OCI-LY7 (cell line): ENCODE results near the gene CTCF. TPM values are rescaled to one million over a fixed set of nuclear protein-coding genes. Genes with fewer than 3 reads are reported as not detected.

ENCODE experiments used
- BruUV-seq: library from RNA; stranded (reverse); fragments of 400-500 nt; replicated peaks from 2 replicates; lab custom pipeline; 2021; lab: Mats Ljungman, UMichigan
- CTCF ChIA-PET: fragments of 300-600 bp; sonication (Branson Sonifier 250); formaldehyde crosslinking; loops from one replicate; lab custom pipeline; 2022; ENCODE audit warnings: antibody characterized with exemption; ENCODE audit not compliant: unreplicated experiment; lab: Charles Lee
- POLR2A ChIA-PET: fragments of 300-600 bp; sonication (Branson Sonifier 250); formaldehyde crosslinking; loops from one replicate; lab custom pipeline; 2022; ENCODE audit warnings: antibody characterized with exemption; lab: Charles Lee
- DNase-seq: peaks from one replicate; pipeline ENCODE4 v3.0.0-alpha.2; 2015; ENCODE audit warnings: low spot score
- H2AFZ ChIP-seq: fragments of 200-600 bp; sonication (generic), shearing (Covaris generic); 2 replicates; pipeline ENCODE4 v1.6.1; 2014; ENCODE audit warnings: mild to moderate bottlenecking, antibody characterized with exemption, low read length, moderate library complexity
- H3K27ac ChIP-seq: fragments of 200-600 bp; sonication (generic); 2 replicates; pipeline ENCODE4 v1.5.1; 2014; ENCODE audit warnings: mixed run types, low read depth, mild to moderate bottlenecking, moderate library complexity, low read length, inconsistent platforms; ENCODE audit not compliant: poor library complexity, severe bottlenecking
- H3K36me3 ChIP-seq: fragments of 200-600 bp; sonication (generic); 2 replicates; pipeline ENCODE4 v1.6.1; 2014; ENCODE audit warnings: mild to moderate bottlenecking, antibody characterized with exemption, low read length, moderate library complexity, mixed read lengths; ENCODE audit not compliant: insufficient read depth
- H3K4me1 ChIP-seq: fragments of 200-600 bp; sonication (generic); 2 replicates; pipeline ENCODE4 v1.5.1; 2014; ENCODE audit warnings: mild to moderate bottlenecking, low read length; ENCODE audit not compliant: insufficient read depth, poor library complexity, severe bottlenecking
- H3K4me2 ChIP-seq: fragments of 200-600 bp; sonication (generic); 2 replicates; pipeline ENCODE4 v1.6.1; 2014; ENCODE audit warnings: mild to moderate bottlenecking, low read length
- H3K4me3 ChIP-seq: fragments of 200-600 bp; sonication (generic); 2 replicates; pipeline ENCODE4 v1.5.1; 2014; ENCODE audit warnings: mild to moderate bottlenecking, low read depth, low read length; ENCODE audit not compliant: poor library complexity, severe bottlenecking
- H3K79me2 ChIP-seq: fragments of 200-600 bp; sonication (generic); 2 replicates; pipeline ENCODE4 v1.6.1; 2016; ENCODE audit warnings: low read depth, mild to moderate bottlenecking, low read length, moderate library complexity, mixed read lengths; ENCODE audit not compliant: insufficient read depth
- H3K9me2 ChIP-seq: fragments of 200-600 bp; sonication (generic); 2 replicates; pipeline ENCODE4 v1.6.1; 2016; ENCODE audit warnings: mild to moderate bottlenecking, low read length, mixed read lengths; ENCODE audit not compliant: insufficient read depth
- H3K9me3 ChIP-seq: fragments of 200-600 bp; sonication (generic); 2 replicates; pipeline ENCODE4 v1.6.1; 2014; ENCODE audit warnings: mild to moderate bottlenecking, mixed run types, low read length, mixed read lengths
- H4K20me1 ChIP-seq: fragments of 200-600 bp; sonication (generic); 2 replicates; pipeline ENCODE4 v1.6.1; 2014; ENCODE audit warnings: mild to moderate bottlenecking, antibody characterized with exemption, low read length, moderate library complexity, mixed read lengths; ENCODE audit not compliant: insufficient read depth
- EZH2phosphoT487 ChIP-seq: fragments of 200-600 bp; sonication (generic); IDR thresholded peaks from 2 replicates; pipeline ENCODE4 v1.6.1; 2018; ENCODE audit warnings: low read depth, borderline replicate concordance, mild to moderate bottlenecking, mixed run types, antibody characterized with exemption, low read length, moderate library complexity, mixed read lengths
- intact Hi-C: fragments of 100-400 bp; cut with micrococcal nuclease; formaldehyde crosslinking; loops from one replicate; pipeline ENCODE4 v1.10.0; 2022; ENCODE audit not compliant: unreplicated experiment
- total RNA-seq, 2 experiments: library from RNA; depleted of rRNA in 1 of 2; stranded (reverse); fragments of >200 nt in 1 of 2; shearing (Covaris generic) in 1 of 2; gene quantifications; 2 replicates each; pipeline ENCODE4 v1.2.3, GENCODE V29; 2014 to 2022
- TF ChIP-seq, protein P1 (sequence below): fragments of 200-600 bp; sonication (generic); conservative IDR thresholded peaks from 2 replicates; pipeline ENCODE4 v1.5.1; 2014; ENCODE audit warnings: mild to moderate bottlenecking, antibody characterized with exemption, low read length, moderate library complexity, mixed read lengths

Gene CTCF
- total RNA-seq, 2 experiments from 2014 or later: 70.6 to 83.5 TPM

DNA sequence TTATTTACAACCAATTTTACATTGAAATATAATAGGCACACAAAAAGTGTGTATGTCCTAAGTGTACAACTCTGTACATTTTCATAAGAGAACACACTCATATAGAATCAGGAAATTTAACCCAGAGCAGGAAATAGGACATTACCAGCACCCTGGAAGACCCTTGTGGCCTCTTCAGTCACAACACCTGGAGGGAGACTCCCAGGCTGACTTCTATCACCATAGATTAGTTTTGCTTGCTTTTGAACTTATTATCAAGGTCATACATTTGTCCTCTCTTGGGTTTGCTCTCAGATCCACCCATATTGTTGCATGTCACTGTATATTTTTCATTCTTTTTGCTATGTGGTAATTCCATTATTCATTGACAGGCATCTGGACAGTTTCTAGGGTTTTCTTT, 27.9 kb upstream of the CTCF start:
- Histone ChIP-seq H3K9me3 (no peaks in the 10 kb centered on the region), H2AFZ (no peak overlapping the region), H3K27ac (no peak overlapping the region), H3K4me2 (no peak overlapping the region), H4K20me1 (no peaks in the 10 kb centered on the region), H3K79me2 (no peaks in the 10 kb centered on the region), H3K4me3 (no peak overlapping the region), H3K9me2 (no peaks in the 10 kb centered on the region), H3K4me1 (peaks cover 56% of the 10 kb centered on the region), H3K36me3 (no peaks in the 10 kb centered on the region)
- no peak for DNase-seq
- ChIA-PET POLR2A (interaction anchor here (0.7 to 1.0 kb wide), 2 partner anchors 17 to 46 kb away, joined by 3 to 4 read pairs; no protein-coding TSS in a partner anchor), CTCF (no interaction called here)
- BruUV-seq: TSS peak; percentile 40
- no peak for TF ChIP-seq EZH2phosphoT487
- TF ChIP-seq, protein P1, sequence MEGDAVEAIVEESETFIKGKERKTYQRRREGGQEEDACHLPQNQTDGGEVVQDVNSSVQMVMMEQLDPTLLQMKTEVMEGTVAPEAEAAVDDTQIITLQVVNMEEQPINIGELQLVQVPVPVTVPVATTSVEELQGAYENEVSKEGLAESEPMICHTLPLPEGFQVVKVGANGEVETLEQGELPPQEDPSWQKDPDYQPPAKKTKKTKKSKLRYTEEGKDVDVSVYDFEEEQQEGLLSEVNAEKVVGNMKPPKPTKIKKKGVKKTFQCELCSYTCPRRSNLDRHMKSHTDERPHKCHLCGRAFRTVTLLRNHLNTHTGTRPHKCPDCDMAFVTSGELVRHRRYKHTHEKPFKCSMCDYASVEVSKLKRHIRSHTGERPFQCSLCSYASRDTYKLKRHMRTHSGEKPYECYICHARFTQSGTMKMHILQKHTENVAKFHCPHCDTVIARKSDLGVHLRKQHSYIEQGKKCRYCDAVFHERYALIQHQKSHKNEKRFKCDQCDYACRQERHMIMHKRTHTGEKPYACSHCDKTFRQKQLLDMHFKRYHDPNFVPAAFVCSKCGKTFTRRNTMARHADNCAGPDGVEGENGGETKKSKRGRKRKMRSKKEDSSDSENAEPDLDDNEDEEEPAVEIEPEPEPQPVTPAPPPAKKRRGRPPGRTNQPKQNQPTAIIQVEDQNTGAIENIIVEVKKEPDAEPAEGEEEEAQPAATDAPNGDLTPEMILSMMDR: no peak; the same call in 1 of the 2 replicates
- intact Hi-C loops: no loop called here

DNA sequence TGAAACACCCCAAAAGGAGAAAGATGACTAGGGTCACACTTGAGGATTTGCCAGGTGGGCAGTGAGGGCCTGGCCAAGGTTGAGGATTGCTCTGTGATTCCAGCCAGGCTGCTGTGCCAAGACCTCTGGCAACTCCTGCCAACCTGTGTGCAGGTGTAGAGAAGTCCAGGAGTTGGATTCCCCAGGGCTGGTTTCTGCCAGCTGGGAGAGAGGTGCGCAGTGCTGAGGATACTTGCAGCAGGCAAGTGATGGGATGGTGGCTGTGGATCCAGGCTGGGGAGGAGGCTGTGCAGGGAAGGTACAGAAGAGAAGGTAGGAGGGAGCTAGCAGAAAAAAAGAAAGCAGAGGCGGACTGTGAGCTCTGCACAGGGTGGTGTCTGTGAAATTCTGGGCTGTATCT, 27.1 kb upstream of the CTCF start:
- no peak overlapping the region for H2AFZ ChIP-seq
- H3K4me1 ChIP-seq: peaks cover 49% of the 10 kb centered on the region
- ChIA-PET CTCF (interaction anchor here (0.6 kb wide), 1 partner anchor 11 kb away, joined by 3 read pairs; no protein-coding TSS in a partner anchor), POLR2A (no interaction called here)
- H3K9me2 ChIP-seq: no peaks in the 10 kb centered on the region
- no peak overlapping the region for H3K4me2 ChIP-seq
- no peak overlapping the region for H3K4me3 ChIP-seq
- intact Hi-C loops: no loop called here
- H3K27ac ChIP-seq: no peak overlapping the region
- no peaks in the 10 kb centered on the region for H3K79me2 ChIP-seq
- no peaks in the 10 kb centered on the region for H3K36me3 ChIP-seq
- H3K9me3 ChIP-seq: no peaks in the 10 kb centered on the region
- BruUV-seq: no TSS peak
- H4K20me1 ChIP-seq: no peaks in the 10 kb centered on the region
- TF ChIP-seq, protein P1: no peak
- TF ChIP-seq EZH2phosphoT487: no peak
- DNase-seq: no peak

DNA sequence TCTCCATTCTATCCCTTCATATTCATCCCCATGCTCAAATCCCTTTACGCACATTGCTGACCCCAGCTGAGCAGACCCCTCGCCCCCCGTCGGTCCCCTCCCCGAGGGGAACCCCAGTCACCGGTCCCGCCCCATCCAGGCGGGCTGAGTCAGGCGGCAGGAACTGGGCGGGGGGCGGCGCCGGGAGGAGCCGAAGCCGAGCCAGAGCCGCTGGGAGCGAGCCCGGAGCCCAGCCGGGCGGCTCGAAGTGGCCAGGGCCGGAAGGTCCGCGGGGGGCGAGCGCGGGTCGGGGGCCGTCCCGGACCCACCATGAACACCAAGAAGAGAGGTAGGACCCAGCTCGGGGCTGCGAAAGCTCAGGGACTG, 25.1 kb upstream of the CTCF start:
- CTCF ChIA-PET: no interaction called here
- H2AFZ ChIP-seq: no peak overlapping the region
- H3K79me2 ChIP-seq: no peaks in the 10 kb centered on the region
- DNase-seq: no peak
- peak overlapping the region; percentile 72 for H3K4me2 ChIP-seq
- BruUV-seq: no TSS peak
- TF ChIP-seq, protein P1: no peak
- TF ChIP-seq EZH2phosphoT487: no peak
- H3K4me1 ChIP-seq: peaks cover 31% of the 10 kb centered on the region
- H3K4me3 ChIP-seq: peak overlapping the region; percentile 61
- no peaks in the 10 kb centered on the region for H4K20me1 ChIP-seq
- no peaks in the 10 kb centered on the region for H3K9me2 ChIP-seq
- no peak overlapping the region for H3K27ac ChIP-seq
- H3K9me3 ChIP-seq: no peaks in the 10 kb centered on the region
- intact Hi-C loops: no loop called here
- POLR2A ChIA-PET: no interaction called here
- peaks cover 8% of the 10 kb centered on the region; the same call in 1 of the 2 replicates for H3K36me3 ChIP-seq
